Spleen (tissue), 11 donors: Measurements from ENCODE around the gene PCK2. TPM values are rescaled to one million over a fixed set of nuclear protein-coding genes. Genes with fewer than 3 reads are reported as not detected.
A peak's percentile ranks its signal among the peaks of the same experiment; 100 is the strongest.

Experiments used
- DNase-seq: peaks from one replicate; pipeline ENCODE4 v3.0.0-alpha.2; 2020
- H3K27ac ChIP-seq, 8 donors: fragments of 200-600 bp; sonication (generic) in 7 of 8; 1 replicate in 4 of 8; 2 replicates in 4 of 8; pipeline versions ENCODE4 v1.5.0 to v1.8.0; 2016 to 2021; ENCODE audit warnings: inconsistent platforms in 4 of 8, mild to moderate bottlenecking in 4 of 8, moderate library complexity in 1 of 8
- H3K27me3 ChIP-seq, 7 donors: fragments of 200-600 bp; sonication (generic) in 6 of 7; replicated peaks in 1 of 7; 1 replicate in 4 of 7; 2 replicates in 3 of 7; pipeline versions ENCODE4 v1.5.0 to v1.8.0; 2016 to 2021; ENCODE audit warnings: inconsistent platforms in 3 of 7, mild to moderate bottlenecking in 1 of 7
- H3K36me3 ChIP-seq, 6 donors: fragments of 200-600 bp; sonication (generic) in 5 of 6; 1 replicate in 4 of 6; 2 replicates in 2 of 6; pipeline versions ENCODE4 v1.5.0 to v1.8.0; 2016 to 2021; ENCODE audit warnings: inconsistent platforms in 2 of 6
- H3K4me1 ChIP-seq, 6 donors: fragments of 200-600 bp; sonication (generic) in 5 of 6; 1 replicate in 3 of 6; 2 replicates in 3 of 6; pipeline versions ENCODE4 v1.5.0 to v1.8.0; 2016 to 2021; ENCODE audit warnings: inconsistent platforms in 3 of 6
- H3K4me3 ChIP-seq, 8 donors: fragments of 200-600 bp; sonication (generic) in 7 of 8; 1 replicate in 4 of 8; 2 replicates in 4 of 8; pipeline versions ENCODE4 v1.5.0 to v1.8.0; 2016 to 2021; ENCODE audit warnings: inconsistent platforms in 4 of 8, mild to moderate bottlenecking in 4 of 8, moderate library complexity in 2 of 8
- H3K9me3 ChIP-seq, 8 donors: fragments of 200-600 bp; sonication (generic) in 7 of 8; 1 replicate in 4 of 8; 2 replicates in 4 of 8; pipeline versions ENCODE4 v1.5.0 to v1.8.0; 2016 to 2021; ENCODE audit warnings: inconsistent platforms in 4 of 8
- CTCF ChIP-seq, 11 experiments: fragments of 200-600 bp in 7 of 11; fragments of 450-650 bp in 4 of 11; sonication (generic) in 4 of 11; IDR thresholded peaks in 8 of 11; conservative IDR thresholded peaks in 3 of 11; 1 replicate in 7 of 11; 2 replicates in 4 of 11; pipeline versions ENCODE4 v1.4.0 to v1.8.0; 2016 to 2021; ENCODE audit warnings: antibody characterized with exemption in 11 of 11, inconsistent platforms in 4 of 11, mild to moderate bottlenecking in 1 of 11
- POLR2A ChIP-seq, 3 donors: fragments of 450-650 bp; IDR thresholded peaks; one replicate each; pipeline ENCODE4 v1.5.1; 2017; ENCODE audit warnings: antibody characterized with exemption in 3 of 3, mild to moderate bottlenecking in 1 of 3
- POLR2AphosphoS5 ChIP-seq, 3 donors: sonication (generic); formaldehyde crosslinking; IDR thresholded peaks; one replicate each; pipeline ENCODE4 v1.5.1; 2017; ENCODE audit warnings: antibody characterized with exemption in 3 of 3
- WGBS, 5 donors: extraction: QIAGEN DNeasy Blood & Tissue Kit in 3 of 5; methylation state at CpG; one replicate each; pipeline versions ENCODE4 v1.1.5 to v1.1.7; 2013 to 2018; 5-methylcytosine and 5-hydroxymethylcytosine counted together
- intact Hi-C: fragments of 100-400 bp; cut with DNase I; formaldehyde crosslinking; loops from one replicate; pipeline ENCODE4 v1.15.0; 2023; ENCODE audit warnings: low total_unique reads
- polyA plus RNA-seq, 3 donors: library from polyadenylated mRNA; stranded (reverse); fragments of 200-250 nt; gene quantifications; one replicate each; pipeline ENCODE4 v1.2.1, GENCODE V29; 2013
- total RNA-seq, 7 donors: library from RNA; depleted of rRNA in 3 of 7; stranded (reverse); fragments of >200 nt in 3 of 7; fragmentation: NEBNext Ultra II Directional in 4 of 7; extraction: Animal tissue kit (Norgen Biotek cat#: 25700) in 4 of 7; gene quantifications; one replicate each; pipeline versions ENCODE4 v1.1.0 to v1.2.1, GENCODE V29; 2016 to 2021
- donor health status: healthy with polysubstance abuse.
- donor health status: DM: no; HTN: no; CAD: no; lungs with moderate emphysema.
- donor health status: DM: no; HTN: no; CAD: no.
- donor health status: Bipolar disorder and iron deficiency.
- donor health status: healthy.
- donor health status: DM: no; HTN: no; CAD: no.
- donor health status: DM: yes; HTN: yes; CAD: no.

The PCK2 gene
- total and polyA plus RNA-seq, 10 donors, result 25.3 to 52.3 (median 33.8) TPM

DNA sequence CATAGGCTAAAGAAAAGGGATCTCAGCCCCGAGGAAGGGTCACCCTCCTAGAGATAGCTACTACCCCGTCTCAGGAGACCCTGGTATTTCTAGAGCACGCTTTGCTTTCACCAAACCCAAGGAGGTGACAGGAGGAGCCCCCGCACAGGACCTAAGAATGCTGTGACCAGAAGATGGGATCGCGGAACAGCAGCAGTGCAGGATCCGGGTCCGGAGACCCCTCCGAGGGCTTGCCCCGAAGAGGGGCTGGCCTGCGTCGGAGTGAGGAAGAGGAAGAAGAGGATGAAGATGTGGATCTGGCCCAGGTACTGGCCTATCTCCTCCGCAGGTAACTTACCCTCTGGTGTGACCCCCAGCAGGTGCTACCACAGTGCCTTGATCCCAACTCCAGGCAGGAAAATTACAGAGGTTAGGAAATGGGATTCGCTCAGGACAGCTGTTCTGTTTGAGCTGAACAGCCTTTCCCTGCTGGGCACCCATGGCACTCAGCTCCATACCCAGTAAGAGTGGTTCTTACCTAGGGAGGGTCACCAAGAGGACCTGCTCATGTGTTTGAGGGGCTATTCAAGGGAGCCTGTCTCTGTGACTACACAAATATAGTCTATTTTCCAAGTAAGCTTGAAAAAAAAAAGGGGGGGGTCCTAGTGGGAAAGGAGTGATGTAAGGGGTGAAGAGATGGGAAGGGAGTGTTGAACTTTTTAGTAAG lies 21.5 kb downstream of the PCK2 start:
- peak; percentile 87 for DNase-seq
- H3K4me3 ChIP-seq, result peak overlapping the region; percentile 60 to 85 (median 76)
- peak overlapping the region; percentile 97 to 100 (median 98) for H3K27ac ChIP-seq
- no peaks in the 10 kb centered on the region for H3K27me3 ChIP-seq
- H3K36me3 ChIP-seq, result peaks cover 3 to 41% (median 35%) of the 10 kb centered on the region in 6 donors
- TF ChIP-seq CTCF (IDR thresholded peaks at IDR 0.05 in 8 of 11, conservative IDR thresholded peaks at IDR 0.05 in 3 of 11) (no peak), POLR2AphosphoS5 (IDR thresholded peaks at IDR 0.05) (no peak), POLR2A (IDR thresholded peaks at IDR 0.05) (no peak)
- H3K4me1 ChIP-seq, result peaks cover 23 to 56% (median 41%) of the 10 kb centered on the region in 6 donors
- H3K9me3 ChIP-seq, result no peaks in the 10 kb centered on the region
- intact Hi-C loops, result no loop called here
- WGBS, 5 donors, result 1 to 7% (median 3%) methylated on average over 14 of the region's 14 CpGs

DNA sequence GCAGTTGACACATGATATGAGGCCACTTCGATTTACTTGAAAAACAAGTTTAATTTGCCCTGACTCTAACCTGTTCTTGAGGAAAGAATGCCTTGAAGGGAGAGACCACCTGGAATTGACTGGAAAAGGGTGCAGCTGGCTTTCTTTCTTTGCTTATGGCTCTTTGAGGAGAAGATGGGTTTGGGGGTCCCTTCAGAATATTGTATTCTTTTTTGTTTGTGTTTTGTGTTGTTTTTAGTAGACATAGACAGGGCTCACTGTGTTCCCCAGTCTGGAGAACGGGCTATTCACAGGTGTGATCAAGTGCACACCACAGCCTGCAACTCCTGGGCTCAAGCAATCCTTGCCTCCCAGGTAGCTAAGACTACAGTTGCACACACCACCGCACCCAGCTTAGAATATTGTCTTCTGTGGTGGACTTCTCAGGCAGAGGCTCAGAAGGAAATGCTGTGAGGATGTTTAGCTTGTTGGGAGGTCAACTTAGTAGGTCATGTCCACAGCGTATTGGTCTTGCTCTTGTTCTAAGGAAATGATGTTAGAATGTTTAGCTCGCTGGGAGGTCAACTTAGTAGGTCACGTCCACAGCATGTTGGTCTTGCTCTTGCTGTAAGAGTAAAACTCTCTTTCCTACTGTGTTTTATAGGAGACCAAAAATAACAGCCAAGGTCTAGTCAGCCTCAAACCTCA lies 22.2 kb downstream of the PCK2 start:
- DNase-seq, result peak; percentile 67
- H3K4me1 ChIP-seq, result peaks cover 23 to 49% (median 38%) of the 10 kb centered on the region in 6 donors
- TF ChIP-seq POLR2AphosphoS5 (IDR thresholded peaks at IDR 0.05) (no peak), CTCF (IDR thresholded peaks at IDR 0.05 in 8 of 11, conservative IDR thresholded peaks at IDR 0.05 in 3 of 11) (no peak), POLR2A (IDR thresholded peaks at IDR 0.05) (no peak)
- H3K9me3 ChIP-seq, result no peaks in the 10 kb centered on the region
- H3K36me3 ChIP-seq, result peaks cover 3 to 48% (median 42%) of the 10 kb centered on the region in 6 donors
- no peaks in the 10 kb centered on the region for H3K27me3 ChIP-seq
- WGBS, 5 donors, result 72 to 85% (median 82%) methylated on average over 6 of the region's 6 CpGs
- intact Hi-C loops, result no loop called here
- H3K4me3 ChIP-seq, result peak overlapping the region in 7 of 8 donors; percentile 60 to 85 (median 79)
- peak overlapping the region in 4 of 8 donors; percentile 97 to 99 (median 98) for H3K27ac ChIP-seq

DNA sequence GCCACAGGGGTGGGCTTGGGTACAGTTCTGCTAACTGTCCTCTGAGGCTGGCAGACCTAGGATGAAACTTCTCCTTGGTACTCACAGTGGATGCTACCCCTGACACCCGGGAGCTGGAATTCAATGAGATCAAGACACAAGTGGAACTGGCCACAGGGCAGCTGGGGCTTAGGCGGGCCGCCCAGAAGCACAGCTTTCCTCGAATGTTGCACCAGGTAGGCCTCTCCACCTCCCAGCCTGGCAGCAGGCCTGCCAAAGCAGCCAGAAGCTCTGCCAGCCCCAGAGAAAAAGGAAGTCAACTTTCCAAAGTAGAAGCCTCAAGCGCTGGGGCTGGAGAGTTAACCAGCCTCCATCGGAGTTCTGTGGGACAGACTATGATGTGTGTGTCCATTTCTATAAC lies 23.1 kb downstream of the PCK2 start:
- DNase-seq, result peak; percentile 69
- H3K27ac ChIP-seq, result peak overlapping the region in 2 of 8 donors; percentile 4 to 6
- 92 to 98% (median 94%) methylated on average over 6 of the region's 6 CpGs for WGBS, 5 donors
- intact Hi-C loops, result no loop called here
- peak overlapping the region in 1 of 8 donors; percentile 85 for H3K4me3 ChIP-seq
- H3K27me3 ChIP-seq, result no peaks in the 10 kb centered on the region
- no peaks in the 10 kb centered on the region for H3K9me3 ChIP-seq
- TF ChIP-seq POLR2AphosphoS5 (IDR thresholded peaks at IDR 0.05) (no peak), CTCF (IDR thresholded peaks at IDR 0.05 in 8 of 11, conservative IDR thresholded peaks at IDR 0.05 in 3 of 11) (no peak), POLR2A (IDR thresholded peaks at IDR 0.05) (no peak)
- H3K4me1 ChIP-seq, result peaks cover 23 to 48% (median 37%) of the 10 kb centered on the region in 6 donors
- H3K36me3 ChIP-seq, result peaks cover 3 to 57% (median 51%) of the 10 kb centered on the region in 6 donors

DNA sequence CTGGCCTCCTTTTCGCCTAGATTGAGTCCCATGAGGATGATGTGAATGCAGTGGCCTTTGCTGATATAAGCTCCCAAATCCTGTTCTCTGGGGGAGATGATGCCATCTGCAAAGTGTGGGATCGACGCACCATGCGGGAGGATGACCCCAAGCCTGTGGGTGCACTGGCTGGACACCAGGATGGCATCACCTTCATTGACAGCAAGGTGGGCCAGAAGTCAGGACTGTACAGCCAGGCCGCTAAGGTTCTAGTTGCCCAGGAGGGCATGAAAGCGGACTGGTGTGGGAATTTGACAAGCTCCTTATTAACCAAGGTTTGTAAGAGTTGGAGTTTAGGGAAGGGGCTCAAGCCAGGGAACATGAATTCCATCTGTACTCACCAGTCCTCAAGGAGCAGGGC lies 25.6 kb downstream of the PCK2 start:
- Histone ChIP-seq H3K27me3 (no peaks in the 10 kb centered on the region), H3K36me3 (peaks cover 3 to 82% (median 71%) of the 10 kb centered on the region in 6 donors), H3K27ac (no peak overlapping the region), H3K4me3 (no peak overlapping the region), H3K4me1 (peaks cover 20 to 65% (median 44%) of the 10 kb centered on the region in 6 donors), H3K9me3 (no peaks in the 10 kb centered on the region)
- TF ChIP-seq CTCF (IDR thresholded peaks at IDR 0.05 in 8 of 11, conservative IDR thresholded peaks at IDR 0.05 in 3 of 11) (no peak), POLR2AphosphoS5 (IDR thresholded peaks at IDR 0.05) (peak in 1 of 3 donors; percentile 15)
- WGBS, 5 donors, result 97 to 99% (median 98%) methylated on average over 6 of the region's 6 CpGs
- DNase-seq, result peak; percentile 37
- intact Hi-C loops, result no loop called here
